Inflammatory macrophage (primary cell): ENCODE results near the gene KCTD10.
"Not testable (repeated sequence)": the region's sequence is repeated elsewhere in the genome, so short reads cannot be mapped to it uniquely, and the experiment has no call there.

Experiments
- DNase-seq, 2 donors: peaks; one replicate each; pipeline ENCODE4 v3.0.0-alpha.2; 2020 to 2022

KCTD10 gene

GRCh38 chr12:109404841-109405240 lies 72.3 kb downstream of the KCTD10 start:
- not testable (repeated sequence) for DNase-seq
